ENCODE data around the gene COL2A1.

Gene COL2A1

DNA sequence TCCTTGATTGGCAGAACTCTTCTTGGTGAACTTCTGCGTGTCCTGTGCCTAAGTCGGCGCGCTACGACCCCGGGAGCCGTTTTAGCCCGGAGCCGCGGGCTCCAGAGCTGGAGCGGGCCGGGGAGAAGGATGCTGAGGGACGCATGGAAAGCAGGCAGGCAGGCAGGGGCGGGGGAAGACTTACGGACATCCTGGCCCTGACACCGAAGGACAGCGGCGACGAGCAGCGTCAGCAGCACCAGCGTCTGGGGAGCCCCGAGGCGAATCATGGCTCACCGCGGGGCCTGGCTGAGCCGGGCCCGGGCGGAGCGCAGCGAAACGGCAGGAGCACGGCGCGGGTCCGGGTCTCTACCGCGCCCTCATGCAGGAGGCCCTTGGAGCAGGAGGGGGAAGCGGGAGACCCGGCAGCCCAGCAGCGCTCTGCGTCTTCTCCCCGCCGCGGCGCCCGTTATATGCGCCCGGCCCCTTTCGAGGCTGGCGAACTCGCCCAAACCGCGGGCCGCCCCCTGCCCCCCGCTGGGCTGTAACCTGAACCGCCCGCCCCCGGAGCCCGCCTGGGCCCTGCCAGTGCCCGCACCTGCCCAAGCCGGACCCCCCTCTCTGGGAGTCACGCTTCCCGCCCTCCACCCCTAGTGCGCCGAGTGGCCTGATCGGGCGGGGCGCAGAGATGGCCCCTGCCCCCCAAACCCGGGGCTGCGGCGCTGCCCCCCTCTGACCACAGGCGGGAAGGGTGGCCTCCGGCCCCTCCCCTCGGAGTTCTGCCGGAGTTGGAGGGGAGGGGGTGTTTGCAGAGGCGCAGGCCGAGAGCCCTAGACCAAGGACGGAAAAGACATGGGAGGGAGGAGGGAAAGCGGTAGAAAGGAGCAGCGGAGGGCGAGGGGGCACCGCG lies at the start of gene COL2A1:
Gene COL2A1 (minus strand): TSS at position 424 of the 889 bp plus-strand sequence. CDS start 155 bp downstream, at position 269.
- no peak for DNase-seq

DNA sequence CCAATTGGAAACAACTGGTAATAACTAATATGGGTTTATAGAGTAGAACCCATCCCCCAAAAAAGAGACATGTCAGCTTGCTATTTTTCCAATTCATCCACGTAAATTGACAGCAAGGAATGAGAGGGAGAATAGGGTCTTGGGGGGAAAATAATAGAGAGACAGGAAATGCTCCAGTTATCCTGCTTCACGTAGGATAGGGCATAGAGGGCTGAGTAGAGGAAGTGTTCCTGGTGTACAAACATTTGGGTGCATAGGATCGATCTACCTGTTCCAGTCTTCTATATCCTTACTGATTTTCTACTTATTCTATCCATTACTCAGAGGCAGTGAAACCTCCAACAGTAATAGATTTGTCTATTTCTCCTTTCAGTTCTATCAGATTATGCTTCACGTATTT lies 49.6 kb upstream of the COL2A1 start:
- DNase-seq = no peak

DNA sequence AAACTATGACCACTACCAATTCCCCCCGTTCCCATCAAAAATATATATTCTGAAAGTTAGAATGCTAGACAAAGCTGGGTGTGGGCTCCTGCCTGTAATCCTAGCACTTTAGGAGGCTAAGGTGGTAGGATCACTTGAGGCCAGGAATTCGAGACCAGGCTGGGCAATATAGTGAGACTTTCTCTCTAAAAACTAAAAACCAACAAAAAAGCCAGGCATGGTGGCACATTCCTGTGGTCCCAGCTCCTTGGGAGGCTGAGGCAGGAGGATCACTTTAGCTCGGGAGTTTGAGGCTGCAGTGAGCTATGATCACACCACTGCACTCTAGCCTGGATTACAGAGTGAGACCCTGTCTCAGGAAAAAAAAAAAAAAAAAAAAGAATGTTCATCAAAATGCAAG lies 48.8 kb upstream of the COL2A1 start:
- DNase-seq = no peak

DNA sequence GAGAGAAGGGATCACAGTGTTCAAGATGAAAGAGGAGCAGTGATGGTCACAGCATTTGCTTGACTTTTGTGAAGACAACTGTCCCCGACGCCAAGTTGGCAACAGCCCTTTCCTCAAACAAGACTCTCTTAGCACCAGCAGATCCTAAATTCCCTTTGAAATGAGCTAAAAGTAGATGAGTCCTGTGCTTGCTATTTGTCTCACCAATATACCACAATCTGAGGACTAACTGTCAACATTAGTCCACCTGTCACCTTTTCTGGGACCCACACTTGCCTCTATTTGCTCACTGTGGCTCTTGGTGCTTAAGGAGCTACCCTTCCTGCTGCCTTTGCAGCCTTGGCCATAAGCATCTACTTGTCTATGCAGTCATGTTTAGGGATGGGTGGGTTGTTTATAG lies 47.4 kb upstream of the COL2A1 start:
- DNase-seq = no peak

DNA sequence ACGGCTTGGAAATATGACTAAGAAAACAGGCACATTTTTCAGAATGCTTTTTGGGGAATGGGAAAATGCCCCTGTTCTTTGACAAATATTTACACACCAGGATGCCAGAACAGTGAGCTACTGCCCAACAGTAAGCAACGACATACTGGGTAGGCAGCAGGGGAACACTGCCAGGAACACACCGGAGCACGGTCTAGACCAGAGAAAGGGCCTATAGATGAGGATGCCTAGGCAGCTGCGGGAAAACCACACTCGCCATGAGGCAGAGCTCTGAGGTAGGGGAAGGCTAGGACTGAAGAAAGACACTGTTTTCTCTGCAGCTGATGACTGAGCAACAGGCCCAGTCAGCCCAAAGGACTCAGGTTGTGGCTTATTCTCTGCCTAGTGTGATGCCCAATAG lies 45.9 kb upstream of the COL2A1 start:
- no peak for DNase-seq

DNA sequence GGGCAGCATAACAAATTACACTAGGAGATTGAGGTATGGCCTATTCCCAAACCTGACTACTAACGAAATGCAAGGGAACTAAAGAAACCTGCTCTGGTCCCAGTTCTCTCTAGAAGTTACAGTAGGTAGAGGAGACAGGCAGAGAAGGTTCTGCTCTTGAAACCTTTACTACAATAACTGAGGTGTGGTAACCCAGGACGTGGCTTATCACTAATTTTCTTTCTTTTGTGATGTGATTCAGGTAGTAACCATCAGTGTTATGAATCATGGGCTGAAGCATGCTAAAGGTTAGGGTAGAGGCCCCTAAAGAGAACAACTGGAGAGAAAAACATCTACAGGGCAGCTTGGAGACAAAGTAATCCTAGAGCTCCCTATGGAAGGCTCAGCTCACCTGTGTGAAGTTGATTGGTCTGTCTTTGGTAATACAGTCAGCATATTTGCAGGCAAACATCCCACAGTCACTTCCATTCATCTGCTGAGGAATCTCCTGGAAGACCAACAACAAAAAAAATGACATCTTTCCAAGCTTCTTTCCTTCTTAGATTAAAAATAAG lies 41.8 kb upstream of the COL2A1 start:
- no peak for DNase-seq

DNA sequence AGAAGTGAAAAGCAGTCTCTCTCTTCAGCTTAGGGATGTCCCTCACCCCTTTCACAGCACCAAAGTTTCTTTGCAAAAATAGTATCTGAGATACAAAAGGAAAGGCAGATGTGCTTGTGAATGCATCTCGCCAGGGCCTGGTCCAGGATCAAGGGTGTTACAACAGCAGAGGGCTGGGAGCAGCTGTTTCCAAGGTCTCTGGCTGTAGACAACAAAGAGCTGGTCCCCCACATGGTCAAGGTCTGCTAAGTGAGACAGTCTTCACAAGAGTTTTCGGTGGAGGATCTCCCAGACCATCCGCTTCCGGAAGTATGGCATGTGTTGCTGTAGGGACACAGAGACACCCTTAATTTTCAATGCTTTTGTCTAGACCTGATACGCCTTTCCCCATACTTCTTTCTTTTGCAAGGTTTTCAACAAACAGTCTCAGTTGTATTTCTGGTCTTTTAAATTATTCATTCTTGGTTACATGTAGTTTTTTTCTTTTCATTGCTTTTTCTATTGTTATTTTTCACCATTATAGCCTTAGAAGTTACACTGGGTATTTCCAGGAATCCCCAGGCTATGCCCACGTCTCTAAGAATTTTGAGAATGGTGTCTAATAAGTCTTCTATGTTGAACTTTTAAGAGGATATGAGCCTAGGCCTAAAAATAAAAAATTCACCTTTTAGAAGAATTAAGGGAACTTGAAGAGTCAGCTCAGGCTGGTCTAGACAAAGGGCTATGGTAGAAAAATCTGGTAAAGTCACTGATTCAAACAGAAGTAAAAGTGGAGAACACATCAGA lies 41.0 kb upstream of the COL2A1 start:
- no peak for DNase-seq

DNA sequence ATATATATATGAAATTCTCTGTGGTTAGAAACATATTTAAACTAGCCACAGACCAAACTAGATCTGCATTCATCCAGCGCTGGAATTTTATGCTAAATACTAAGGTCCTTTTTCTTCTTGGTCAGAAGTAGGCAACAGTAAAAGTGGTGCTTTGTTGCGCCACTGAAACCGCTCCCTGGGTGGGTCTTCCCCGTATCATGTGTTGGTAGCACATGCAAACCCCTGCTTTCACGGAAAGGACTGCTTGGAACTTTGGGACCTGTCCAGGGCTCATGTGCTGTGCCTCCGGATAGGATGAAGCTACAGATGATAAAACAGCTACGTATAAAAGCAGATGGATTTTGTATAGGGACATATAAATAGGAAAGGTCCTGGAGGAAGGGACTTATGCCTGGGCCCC lies 40.1 kb upstream of the COL2A1 start:
- no peak for DNase-seq

DNA sequence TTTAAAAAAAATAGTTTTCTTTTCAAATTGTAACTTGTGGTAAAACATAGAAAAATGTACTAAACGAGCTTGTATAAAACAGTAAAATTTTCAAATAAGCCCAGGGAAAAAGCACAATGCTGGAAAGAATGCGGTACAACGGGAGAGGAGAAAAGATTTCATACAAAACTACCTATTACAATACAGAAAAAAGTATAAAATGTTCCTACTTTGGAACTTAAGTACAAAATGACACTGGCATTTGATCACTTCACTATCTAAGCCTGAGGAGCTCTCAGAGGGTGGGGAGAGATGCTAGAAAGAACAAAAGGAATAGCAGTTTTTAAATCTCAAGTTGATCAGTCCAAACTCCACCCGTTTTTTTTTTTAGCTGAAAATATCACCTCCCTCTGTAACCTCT lies 39.5 kb upstream of the COL2A1 start:
- no peak for DNase-seq

DNA sequence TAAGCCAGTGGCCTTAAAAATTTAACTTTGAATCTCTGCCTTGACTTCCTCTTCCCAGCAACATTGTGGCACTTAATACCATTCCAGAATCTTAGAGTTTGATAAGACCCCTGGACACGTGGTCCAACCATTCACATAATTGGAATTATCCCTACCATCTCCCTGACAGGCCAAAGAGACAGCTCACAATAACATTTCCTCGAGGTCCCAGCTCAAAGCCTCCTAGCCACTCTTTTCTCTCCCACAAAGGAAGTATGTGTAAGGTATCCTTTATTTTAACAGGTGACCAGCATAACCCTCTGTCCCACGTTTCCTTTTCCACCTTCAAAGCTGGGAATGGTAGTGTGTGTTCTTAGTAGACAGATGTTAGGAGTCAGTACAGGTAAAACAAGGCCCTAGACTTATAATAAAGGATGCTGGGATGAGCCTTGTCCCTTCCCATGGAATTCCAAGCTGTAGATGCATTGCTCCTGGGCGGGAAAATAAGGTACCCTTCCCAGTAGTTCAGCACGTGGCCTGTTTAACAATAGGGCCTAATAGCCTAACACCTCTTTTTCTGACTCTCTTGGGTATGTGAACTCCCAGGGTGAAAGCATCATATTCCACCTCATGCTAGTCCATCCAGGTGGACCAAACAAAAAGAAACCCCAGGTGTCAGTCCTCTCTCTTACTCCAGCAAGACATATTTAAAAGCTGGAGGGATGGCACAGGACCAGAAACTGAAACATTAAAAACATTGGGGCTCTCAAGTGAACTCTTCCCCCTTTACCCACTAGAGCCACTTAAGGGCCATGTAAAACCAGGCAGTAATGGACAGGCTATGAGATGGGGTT lies 37.5 kb upstream of the COL2A1 start:
- DNase-seq = no peak

DNA sequence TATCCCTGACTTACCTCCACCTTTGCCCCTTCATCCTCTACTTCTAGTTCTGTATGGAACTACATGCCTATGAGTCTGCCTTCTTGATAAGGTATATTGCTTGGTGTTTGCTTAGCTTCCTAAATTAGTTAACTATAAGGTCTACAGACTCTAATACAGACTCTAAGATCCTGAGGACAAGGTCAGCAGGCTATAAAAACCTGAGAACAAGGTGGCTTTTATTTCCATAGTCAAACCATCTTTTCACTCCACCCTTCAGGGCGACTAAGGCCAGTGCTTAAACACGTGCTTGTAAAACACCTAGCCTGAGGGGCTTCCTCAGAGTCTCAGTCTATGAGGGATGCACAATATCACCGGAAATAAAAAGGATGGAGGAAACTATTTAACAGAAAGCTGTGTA lies 36.1 kb upstream of the COL2A1 start:
- no peak for DNase-seq

DNA sequence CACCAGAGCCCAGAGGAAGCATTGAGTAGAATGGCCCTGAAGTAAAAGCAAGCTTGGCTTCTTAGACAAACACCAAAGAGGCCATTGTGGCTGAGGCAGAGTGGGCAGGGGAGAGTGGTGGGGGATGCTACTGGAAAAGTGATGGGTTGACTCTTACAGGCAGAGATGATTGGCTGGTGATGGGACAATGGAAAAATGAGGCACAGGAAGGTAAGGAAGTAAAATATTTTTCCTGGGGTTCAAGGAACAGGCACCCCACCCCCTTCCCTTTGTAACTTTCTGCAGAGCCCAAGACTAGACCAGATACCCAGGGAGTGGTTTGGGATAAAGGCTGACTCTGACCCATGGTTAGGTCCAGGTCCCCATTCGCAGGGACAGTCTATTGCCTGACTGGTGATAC lies 34.9 kb upstream of the COL2A1 start:
- DNase-seq = no peak

DNA sequence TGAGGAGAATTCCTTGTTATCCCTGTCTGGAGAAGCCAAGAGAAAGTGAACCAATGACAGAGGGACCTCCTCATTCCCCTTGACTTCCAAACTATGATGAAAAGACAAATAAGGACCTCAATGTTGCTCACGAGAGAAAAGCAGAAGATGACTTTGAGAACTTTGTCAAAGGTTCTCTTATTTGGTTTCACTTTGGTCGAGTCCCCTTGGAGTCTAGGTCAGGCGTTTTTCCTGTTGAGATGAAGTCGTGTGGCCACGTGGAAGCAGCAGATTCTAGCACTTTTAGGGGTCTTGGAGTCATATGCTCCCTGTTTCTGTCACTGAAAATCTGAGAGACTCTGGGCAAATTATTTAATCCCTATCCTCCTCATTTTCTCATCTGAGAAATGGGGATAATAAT lies 33.8 kb upstream of the COL2A1 start:
- DNase-seq = no peak

DNA sequence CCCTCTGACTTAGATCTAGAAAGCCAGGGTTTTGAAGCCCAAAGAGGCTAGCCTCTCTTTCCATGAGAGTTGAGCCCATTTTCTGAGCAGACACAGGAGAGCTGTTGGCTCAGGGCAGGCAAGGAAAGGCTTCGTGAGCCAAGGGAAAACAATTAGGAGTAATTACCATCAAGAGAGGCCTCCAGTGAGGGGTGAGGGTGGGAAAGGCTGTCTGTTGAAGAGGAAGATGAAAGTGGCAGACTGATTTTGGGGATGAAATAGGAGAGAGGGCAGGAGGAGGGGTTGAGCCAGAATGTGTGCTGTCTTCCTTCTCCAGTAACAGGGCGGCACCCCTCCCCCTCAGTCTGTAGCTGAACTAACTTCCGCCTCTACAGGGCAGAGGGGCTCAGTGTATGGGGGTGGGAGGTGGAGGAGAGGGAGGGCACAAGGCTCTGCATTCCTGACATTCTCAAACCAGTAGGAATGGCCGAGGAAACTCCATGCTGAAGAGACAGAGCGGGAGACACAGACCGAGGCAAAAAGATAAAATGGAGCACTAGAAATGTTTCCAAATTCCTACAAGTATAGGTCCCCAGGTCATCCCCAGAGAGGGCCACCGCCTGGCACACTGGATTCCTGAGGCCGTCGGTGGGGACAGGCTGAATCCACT lies 33.1 kb upstream of the COL2A1 start:
- DNase-seq = no peak

DNA sequence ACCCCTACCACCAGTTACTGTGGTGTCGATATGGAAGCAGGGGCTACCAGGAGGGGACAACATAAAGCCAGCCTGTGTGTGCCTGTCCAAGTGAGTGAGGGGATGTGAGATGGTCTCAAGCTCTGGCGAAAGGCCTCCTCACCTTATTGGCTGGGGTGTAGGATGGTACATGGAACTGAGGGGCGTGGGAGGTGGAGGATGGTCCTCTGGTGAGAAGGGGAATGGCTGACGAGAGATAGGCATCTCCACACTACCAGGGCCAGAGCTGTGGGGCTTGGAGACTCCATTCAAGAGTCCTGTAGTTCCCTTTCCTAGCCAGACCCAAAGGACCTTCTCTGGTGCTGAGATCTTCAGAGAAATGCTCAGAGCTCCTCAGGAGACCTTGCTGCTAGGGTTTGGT lies 32.5 kb upstream of the COL2A1 start:
- DNase-seq = no peak

DNA sequence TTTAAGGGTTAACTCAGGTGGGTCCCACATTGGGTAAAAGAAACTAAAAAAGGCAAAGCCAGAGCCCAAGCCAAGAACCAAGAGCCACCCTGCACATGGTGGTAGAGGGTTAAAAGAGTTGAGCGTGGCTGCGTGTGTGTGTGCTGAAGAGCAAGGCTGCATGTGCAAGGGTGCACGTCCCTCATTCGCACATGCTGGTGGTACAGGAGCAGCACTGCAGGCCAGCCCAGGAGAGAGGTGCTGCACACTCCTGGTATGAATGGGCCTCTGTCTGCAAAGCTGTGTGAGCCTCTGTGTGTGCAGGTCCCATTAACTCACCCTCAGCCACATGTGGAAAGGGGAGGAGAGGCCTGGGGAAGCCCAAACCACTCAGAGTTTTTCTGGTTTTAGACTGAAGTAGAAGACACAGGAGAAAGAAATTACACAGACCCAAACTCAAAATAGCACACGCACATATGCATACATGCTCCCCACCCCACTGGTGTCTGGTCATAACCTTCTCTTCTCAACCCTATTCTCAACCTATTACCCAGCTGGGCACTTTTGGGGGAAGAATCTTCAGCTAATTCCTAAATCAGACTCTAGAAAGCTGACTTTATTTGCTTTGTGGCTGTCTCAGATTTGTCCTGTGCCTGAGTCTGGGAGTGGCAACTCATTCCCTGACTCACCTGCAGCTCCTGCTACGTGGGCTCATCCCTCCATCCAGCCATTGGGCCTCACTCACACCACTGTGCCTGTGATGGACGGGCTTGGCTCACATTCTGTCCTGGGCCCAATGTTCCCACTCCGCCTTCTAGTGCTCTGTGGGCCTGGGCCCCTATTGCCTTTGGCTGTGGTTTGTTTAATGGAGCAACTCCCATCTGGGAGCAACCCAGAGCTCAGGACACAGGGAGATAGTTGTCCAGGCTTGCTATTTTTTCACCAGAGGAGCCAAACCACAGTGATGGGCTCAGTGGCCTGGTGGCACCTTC lies 30.8 kb upstream of the COL2A1 start:
- DNase-seq = no peak

DNA sequence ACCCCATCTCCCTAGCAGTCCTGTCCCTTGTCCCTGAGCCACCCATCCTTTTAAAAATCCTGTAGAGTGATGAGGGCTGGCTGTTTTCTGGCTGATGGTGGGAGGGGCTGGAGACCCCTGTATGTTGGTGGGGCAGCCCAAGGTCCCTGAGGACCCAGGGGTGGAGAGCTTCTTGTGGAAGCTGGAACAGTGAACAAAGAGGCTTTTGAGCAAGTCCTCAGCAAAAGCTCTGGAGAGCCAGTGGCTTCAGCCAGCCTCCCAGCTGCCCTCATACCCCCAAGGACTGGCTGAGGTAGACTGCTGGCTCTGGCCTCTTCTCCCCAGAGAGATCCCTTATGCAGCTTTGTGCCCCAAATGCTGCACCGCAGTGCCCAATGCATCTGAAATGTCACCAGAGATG lies 29.2 kb upstream of the COL2A1 start:
- no peak for DNase-seq

DNA sequence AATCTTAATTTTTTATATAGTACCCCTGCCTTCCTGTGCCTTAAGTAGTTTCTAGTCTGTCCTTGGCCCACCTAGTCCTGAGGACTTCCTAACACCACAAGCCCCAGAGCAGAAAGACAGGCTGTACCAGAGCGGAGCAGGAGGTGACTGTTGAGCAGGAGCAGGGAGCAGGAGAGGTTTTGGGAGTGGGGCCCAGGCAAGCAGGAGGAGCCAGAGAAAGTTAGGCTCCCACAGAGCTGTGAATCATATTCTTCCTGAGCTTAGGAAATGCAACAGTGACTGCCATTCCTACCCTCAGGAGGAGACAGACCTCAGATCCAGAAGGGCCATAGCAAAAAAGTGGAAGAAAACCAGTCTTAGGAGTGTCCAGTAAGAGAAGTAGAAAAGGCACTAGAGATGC lies 28.3 kb upstream of the COL2A1 start:
- DNase-seq = no peak

DNA sequence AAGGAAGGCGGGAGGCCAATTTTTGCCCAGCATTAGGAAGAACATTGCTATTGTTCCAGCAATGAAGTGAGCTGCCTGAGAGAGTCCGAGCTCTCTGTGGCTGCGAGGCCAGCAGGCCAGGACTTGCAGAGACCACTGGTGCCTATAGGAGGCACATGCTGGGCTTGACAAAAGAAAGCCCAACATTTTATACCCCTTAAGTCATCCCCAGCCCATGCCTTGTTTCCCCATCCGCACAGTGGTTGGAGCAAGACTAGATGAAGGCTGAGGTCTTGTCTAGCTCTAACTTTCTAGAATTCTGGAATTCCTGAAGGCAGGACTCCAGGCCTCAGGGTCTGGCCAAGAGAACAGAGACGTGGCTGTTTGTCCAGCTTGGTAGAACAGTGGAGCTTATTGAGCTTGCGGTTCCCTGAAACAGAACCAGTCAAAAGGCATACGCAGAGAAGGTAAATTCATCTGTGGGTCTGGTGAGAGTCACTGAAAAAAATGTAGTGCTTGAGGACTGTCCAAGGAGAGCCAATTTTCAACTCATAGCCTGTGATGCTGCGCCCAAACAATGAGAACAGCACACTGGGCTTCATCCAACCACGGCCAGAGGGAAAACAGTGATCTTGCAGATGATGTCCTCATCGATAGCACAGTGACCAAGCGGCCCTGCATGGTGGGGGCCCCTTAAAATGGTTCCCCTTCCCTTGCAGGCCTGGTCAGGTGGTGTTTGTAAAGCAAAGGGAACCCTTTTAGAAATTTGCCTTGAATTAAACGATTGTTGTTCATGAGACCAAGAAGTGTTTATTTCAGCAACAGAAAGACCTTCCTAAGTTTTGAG lies 27.1 kb upstream of the COL2A1 start:
- no peak for DNase-seq

DNA sequence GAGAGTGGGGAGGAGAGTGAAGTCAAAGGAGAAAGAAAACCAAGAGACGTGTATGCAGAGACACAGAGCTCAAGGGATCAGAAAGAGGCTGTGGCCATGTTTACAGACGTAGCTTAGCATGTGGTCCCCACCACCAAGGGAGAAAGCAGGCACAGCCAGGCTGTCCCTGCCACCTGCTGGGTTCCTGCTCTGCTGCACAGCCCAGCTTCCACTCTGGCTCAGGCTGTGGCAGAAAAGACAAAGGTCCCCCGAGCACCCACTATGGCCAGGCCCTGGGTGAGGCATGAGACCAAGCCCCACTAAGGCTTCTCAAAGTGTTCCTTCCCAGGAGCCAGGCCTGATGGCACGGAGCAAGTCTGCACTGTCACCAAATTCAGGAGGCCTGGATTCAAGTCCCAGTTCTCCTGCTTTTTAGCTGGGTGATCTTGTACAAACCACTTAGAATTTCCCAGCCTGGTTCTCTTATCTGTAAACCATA lies 25.9 kb upstream of the COL2A1 start:
- no peak for DNase-seq
